MM.1S (cell line): ENCODE data around the gene CDK5RAP3.

Experiments used
- DNase-seq: peaks from one replicate; pipeline ENCODE4 v3.0.0-alpha.2; 2015
- H2AFZ ChIP-seq: fragments of 300-600 bp; sonication (generic); 2 replicates; pipeline ENCODE4 v1.6.0; 2016; ENCODE audit warnings: antibody characterized with exemption, low read length
- H3F3A ChIP-seq: fragments of 300-600 bp; sonication (generic); 2 replicates; pipeline ENCODE4 v1.6.1; 2016; ENCODE audit warnings: mild to moderate bottlenecking, antibody characterized with exemption, low read length, moderate library complexity, mixed read lengths; ENCODE audit not compliant: insufficient read depth
- H3K27ac ChIP-seq: fragments of 300-600 bp; sonication (generic); 2 replicates; pipeline ENCODE4 v1.5.1; 2016; ENCODE audit warnings: mild to moderate bottlenecking, low read length
- H3K27me3 ChIP-seq: fragments of 300-600 bp; sonication (generic); replicated peaks from 2 replicates; pipeline ENCODE4 v1.6.0; 2016; ENCODE audit warnings: low read length; ENCODE audit not compliant: insufficient read depth
- H3K36me3 ChIP-seq: fragments of 300-600 bp; sonication (generic); replicated peaks from 2 replicates; pipeline ENCODE4 v1.6.1; 2016; ENCODE audit warnings: mild to moderate bottlenecking, low read length, mixed read lengths; ENCODE audit not compliant: insufficient read depth
- H3K4me1 ChIP-seq: fragments of 300-600 bp; sonication (generic); 2 replicates; pipeline ENCODE4 v1.6.1; 2016; ENCODE audit warnings: low read length, mixed read lengths
- H3K4me2 ChIP-seq: fragments of 300-600 bp; sonication (generic); 2 replicates; pipeline ENCODE4 v1.6.0; 2016; ENCODE audit warnings: low read depth, low read length
- H3K4me3 ChIP-seq: fragments of 300-600 bp; sonication (generic); 2 replicates; pipeline ENCODE4 v1.5.1; 2016; ENCODE audit warnings: low read length, mixed read lengths
- H3K79me2 ChIP-seq: fragments of 300-600 bp; sonication (generic); 2 replicates; pipeline ENCODE4 v1.6.1; 2016; ENCODE audit warnings: mixed run types, low read length, mixed read lengths
- H3K9ac ChIP-seq: fragments of 300-600 bp; sonication (generic); 2 replicates; pipeline ENCODE4 v1.6.1; 2016; ENCODE audit warnings: low read length, mixed read lengths
- H3K9me2 ChIP-seq: fragments of 300-600 bp; sonication (generic); replicated peaks from 2 replicates; pipeline ENCODE4 v1.6.1; 2016; ENCODE audit warnings: mild to moderate bottlenecking, low read length, mixed read lengths; ENCODE audit not compliant: insufficient read depth
- H3K9me3 ChIP-seq: fragments of 300-600 bp; sonication (generic); replicated peaks from 2 replicates; pipeline ENCODE4 v1.6.1; 2016; ENCODE audit warnings: mild to moderate bottlenecking, low read length, mixed read lengths; ENCODE audit not compliant: insufficient read depth
- H4K20me1 ChIP-seq: fragments of 300-600 bp; sonication (generic); 2 replicates; pipeline ENCODE4 v1.6.1; 2016; ENCODE audit warnings: mild to moderate bottlenecking, low read length, moderate library complexity, mixed read lengths; ENCODE audit not compliant: insufficient read depth
- CTCF ChIP-seq: fragments of 300-600 bp; sonication (generic); IDR thresholded peaks from 2 replicates; pipeline ENCODE4 v1.5.1; 2016; ENCODE audit warnings: antibody characterized with exemption, low read length, mixed read lengths
- EZH2 ChIP-seq: fragments of 300-600 bp; sonication (generic); optimal IDR thresholded peaks from 2 replicates; pipeline ENCODE3; 2017; ENCODE audit warnings: low read depth, mild to moderate bottlenecking, antibody characterized with exemption, low read length, mixed read lengths
- EZH2phosphoT487 ChIP-seq: fragments of 300-600 bp; sonication (generic); IDR thresholded peaks from 2 replicates; pipeline ENCODE4 v1.6.1; 2018; ENCODE audit warnings: antibody characterized with exemption, low read length

CDK5RAP3 gene

GRCh38 chr17:47946929-47947397 is 23.9 kb upstream of the CDK5RAP3 start:
- Histone ChIP-seq H2AFZ (no peak overlapping the region), H4K20me1 (no peaks in the 10 kb centered on the region), H3F3A (peaks cover 26% of the 10 kb centered on the region), H3K4me3 (no peak overlapping the region), H3K9ac (no peak overlapping the region), H3K9me2 (no peaks in the 10 kb centered on the region), H3K27me3 (no peaks in the 10 kb centered on the region), H3K27ac (no peak overlapping the region), H3K4me2 (no peak overlapping the region), H3K9me3 (no peaks in the 10 kb centered on the region), H3K4me1 (peaks cover 29% of the 10 kb centered on the region), H3K79me2 (peaks cover 15% of the 10 kb centered on the region), H3K36me3 (no peaks in the 10 kb centered on the region)
- peak; percentile 79 for DNase-seq
- TF ChIP-seq CTCF = peak; percentile 94
- no peak for TF ChIP-seq EZH2phosphoT487

- Histone ChIP-seq H2AFZ (no peak overlapping the region), H3K4me3 (no peak overlapping the region), H3K4me1 (peaks cover 29% of the 10 kb centered on the region), H3F3A (peaks cover 26% of the 10 kb centered on the region), H3K36me3 (no peaks in the 10 kb centered on the region), H3K4me2 (peak overlapping the region; percentile 84; the same call in 1 of the 2 replicates), H3K9ac (no peak overlapping the region), H3K79me2 (peaks cover under 1% of the 10 kb centered on the region; the same call in 1 of the 2 replicates), H4K20me1 (no peaks in the 10 kb centered on the region), H3K9me3 (no peaks in the 10 kb centered on the region), H3K9me2 (no peaks in the 10 kb centered on the region), H3K27ac (peak overlapping the region; percentile 63; the same call in 1 of the 2 replicates), H3K27me3 (no peaks in the 10 kb centered on the region)
- no peak for DNase-seq
- no peak for TF ChIP-seq CTCF
- TF ChIP-seq EZH2phosphoT487 = no peak
- no peak for TF ChIP-seq EZH2
Observed at GRCh38 chr17:47948706-47949196, 22.2 kb upstream of the CDK5RAP3 start.

- Histone ChIP-seq H3K79me2 (no peaks in the 10 kb centered on the region), H2AFZ (peak overlapping the region; percentile 25; the same call in 1 of the 2 replicates), H3K4me2 (peak overlapping the region; percentile 84), H3F3A (peaks cover 26% of the 10 kb centered on the region), H4K20me1 (no peaks in the 10 kb centered on the region), H3K4me1 (peaks cover 29% of the 10 kb centered on the region), H3K27me3 (no peaks in the 10 kb centered on the region), H3K9me3 (no peaks in the 10 kb centered on the region), H3K27ac (peak overlapping the region; percentile 63; the same call in 1 of the 2 replicates), H3K36me3 (no peaks in the 10 kb centered on the region), H3K4me3 (peak overlapping the region; percentile 41), H3K9me2 (no peaks in the 10 kb centered on the region), H3K9ac (no peak overlapping the region; the same call in 1 of the 2 replicates)
- DNase-seq = peak; percentile 79
- no peak for TF ChIP-seq EZH2
- TF ChIP-seq EZH2phosphoT487 = no peak
- peak; percentile 92 for TF ChIP-seq CTCF
Observed at GRCh38 chr17:47949197-47949759, 21.6 kb upstream of the CDK5RAP3 start.
